Measurements from ENCODE around the gene CFAP97. TPM values are rescaled to one million over a fixed set of nuclear protein-coding genes. Genes with fewer than 3 reads are reported as not detected.

Gene CFAP97
- total RNA-seq, 5 donors from 2014 or later (not counting 1 experiment from before 2014, with no cell fraction given) = 29.8 to 35.3 (median 31.8) TPM

GRCh38 chr4:185218312-185218711, 14.5 kb upstream of the CFAP97 start:
- peaks cover 11% of the 10 kb centered on the region for H3K36me3 Mint-ChIP-seq
- POLR2A ChIA-PET = interaction anchor here in 1 of 2 donors (0.7 kb wide), 1 partner anchor 53 kb away, joined by 3 read pairs; no protein-coding TSS in a partner anchor

GRCh38 chr4:185217408-185217975, 13.7 kb upstream of the CFAP97 start:
- Histone ChIP-seq H3K9me3 (no peaks in the 10 kb centered on the region), H3K36me3 (ENCODE audit: control insufficient read depth in 2 of 2, extremely low read depth in 1 of 2, insufficient read depth in 1 of 2, low read length in 1 of 2) (no peaks in the 10 kb centered on the region), H3K27me3 (replicated peaks in 1 of 2; ENCODE audit: control insufficient read depth in 2 of 2, extremely low read depth in 1 of 2, insufficient read depth in 2 of 2, low read length in 1 of 2) (no peaks in the 10 kb centered on the region), H3K27ac (ENCODE audit: low read length) (no peak overlapping the region), H3K4me3 (ENCODE audit: control insufficient read depth in 1 of 2, extremely low read depth in 1 of 2, low read length in 1 of 2) (no peak overlapping the region), H3K4me1 (ENCODE audit: control insufficient read depth in 1 of 2, extremely low read depth in 1 of 2, insufficient read depth in 2 of 2, low read length in 2 of 2) (no peaks in the 10 kb centered on the region)
- Mint-ChIP-seq H3K4me3 (no peak overlapping the region), H3K27me3 (no peaks in the 10 kb centered on the region), H3K36me3 (peaks cover 9% of the 10 kb centered on the region), H3K4me1 (peaks cover 16 to 44% (median 44%) of the 10 kb centered on the region in 3 donors), H3K27ac (no peak overlapping the region), H3K9me3 (peaks cover 0 to 6% (median 0%) of the 10 kb centered on the region in 3 donors)
- ATAC-seq (replicated peaks in 1 of 4) = no peak
- ChIA-PET POLR2A (no interaction called here), CTCF (no interaction called here)
- DNase-seq = no peak
- no CpG with 5 or more reads among the region's 6 CpGs for WGBS (ENCODE audit: insufficient coverage)

More at GRCh38 chr4:185218312-185218711, 14.5 kb upstream of the CFAP97 start:
- no peak for DNase-seq
- peaks cover 0 to 6% (median 0%) of the 10 kb centered on the region in 3 donors for H3K9me3 Mint-ChIP-seq
- CTCF ChIA-PET = interaction anchor here (0.6 to 1.8 kb wide), 2 partner anchors 9 to 33 kb away, joined by 4 to 12 read pairs; partner anchors contain the start of gene SNX25 (in 1 of the 2)
- H3K27me3 ChIP-seq (replicated peaks in 1 of 2; ENCODE audit: control insufficient read depth in 2 of 2, extremely low read depth in 1 of 2, insufficient read depth in 2 of 2, low read length in 1 of 2) = no peaks in the 10 kb centered on the region
- peaks cover 17 to 40% (median 38%) of the 10 kb centered on the region in 3 donors for H3K4me1 Mint-ChIP-seq
- 93% methylated on average over 2 of the region's 2 CpGs for WGBS (ENCODE audit: insufficient coverage)
- no peaks in the 10 kb centered on the region for H3K36me3 ChIP-seq (ENCODE audit: control insufficient read depth in 2 of 2, extremely low read depth in 1 of 2, insufficient read depth in 1 of 2, low read length in 1 of 2)
- no peaks in the 10 kb centered on the region for H3K27me3 Mint-ChIP-seq
- no peak overlapping the region for H3K27ac Mint-ChIP-seq
- H3K27ac ChIP-seq (ENCODE audit: low read length) = no peak overlapping the region
- H3K4me3 ChIP-seq (ENCODE audit: control insufficient read depth in 1 of 2, extremely low read depth in 1 of 2, low read length in 1 of 2) = no peak overlapping the region
- no peaks in the 10 kb centered on the region for H3K4me1 ChIP-seq (ENCODE audit: control insufficient read depth in 1 of 2, extremely low read depth in 1 of 2, insufficient read depth in 2 of 2, low read length in 2 of 2)
- H3K4me3 Mint-ChIP-seq = no peak overlapping the region
- no peaks in the 10 kb centered on the region for H3K9me3 ChIP-seq
- ATAC-seq (replicated peaks in 1 of 4) = peak in 1 of 4 experiments; percentile 34

- DNase-seq = no peak
- Histone ChIP-seq H3K27ac (ENCODE audit: low read length) (no peak overlapping the region), H3K9me3 (no peaks in the 10 kb centered on the region), H3K4me1 (ENCODE audit: control insufficient read depth in 1 of 2, extremely low read depth in 1 of 2, insufficient read depth in 2 of 2, low read length in 2 of 2) (peaks cover 6 to 7% of the 10 kb centered on the region in 2 experiments), H3K36me3 (ENCODE audit: control insufficient read depth in 2 of 2, extremely low read depth in 1 of 2, insufficient read depth in 1 of 2, low read length in 1 of 2) (no peaks in the 10 kb centered on the region), H3K4me3 (ENCODE audit: control insufficient read depth in 1 of 2, extremely low read depth in 1 of 2, low read length in 1 of 2) (no peak overlapping the region), H3K27me3 (replicated peaks in 1 of 2; ENCODE audit: control insufficient read depth in 2 of 2, extremely low read depth in 1 of 2, insufficient read depth in 2 of 2, low read length in 1 of 2) (peaks cover 0 to 7% of the 10 kb centered on the region in 2 experiments)
- Mint-ChIP-seq H3K4me3 (no peak overlapping the region), H3K9me3 (no peaks in the 10 kb centered on the region), H3K36me3 (no peaks in the 10 kb centered on the region), H3K27me3 (no peaks in the 10 kb centered on the region), H3K4me1 (peaks cover 28 to 57% (median 50%) of the 10 kb centered on the region in 3 donors), H3K27ac (no peak overlapping the region)
- no peak for ATAC-seq (replicated peaks in 1 of 4)
- ChIA-PET CTCF (no interaction called here), POLR2A (no interaction called here)
- WGBS (ENCODE audit: insufficient coverage) = no CpG with 5 or more reads among the region's 2 CpGs
Observed at GRCh38 chr4:185215261-185215660, 11.5 kb upstream of the CFAP97 start.

GRCh38 chr4:185213877-185214276, 10.1 kb upstream of the CFAP97 start:
- Mint-ChIP-seq H3K27ac (no peak overlapping the region), H3K36me3 (no peaks in the 10 kb centered on the region), H3K27me3 (no peaks in the 10 kb centered on the region), H3K4me3 (no peak overlapping the region), H3K4me1 (peaks cover 26 to 52% (median 44%) of the 10 kb centered on the region in 3 donors), H3K9me3 (no peaks in the 10 kb centered on the region)
- Histone ChIP-seq H3K27ac (ENCODE audit: low read length) (no peak overlapping the region), H3K9me3 (no peaks in the 10 kb centered on the region), H3K36me3 (ENCODE audit: control insufficient read depth in 2 of 2, extremely low read depth in 1 of 2, insufficient read depth in 1 of 2, low read length in 1 of 2) (no peaks in the 10 kb centered on the region), H3K4me3 (ENCODE audit: control insufficient read depth in 1 of 2, extremely low read depth in 1 of 2, low read length in 1 of 2) (no peak overlapping the region), H3K4me1 (ENCODE audit: control insufficient read depth in 1 of 2, extremely low read depth in 1 of 2, insufficient read depth in 2 of 2, low read length in 2 of 2) (peaks cover 8 to 11% of the 10 kb centered on the region in 2 experiments), H3K27me3 (replicated peaks in 1 of 2; ENCODE audit: control insufficient read depth in 2 of 2, extremely low read depth in 1 of 2, insufficient read depth in 2 of 2, low read length in 1 of 2) (peaks cover 0 to 7% of the 10 kb centered on the region in 2 experiments)
- CTCF ChIA-PET = no interaction called here
- no CpG with 5 or more reads among the region's 4 CpGs for WGBS (ENCODE audit: insufficient coverage)
- DNase-seq (no peak), ATAC-seq (replicated peaks in 1 of 4) (no peak)
- POLR2A ChIA-PET = no interaction called here

- H3K27ac Mint-ChIP-seq = no peak overlapping the region
- whole genome bisulfite sequencing (ENCODE audit: insufficient coverage) = 100% methylated on average over 1 of the region's 4 CpGs
- no peaks in the 10 kb centered on the region for H3K9me3 Mint-ChIP-seq
- no peaks in the 10 kb centered on the region for H3K36me3 Mint-ChIP-seq
- H3K27me3 Mint-ChIP-seq = no peaks in the 10 kb centered on the region
- peaks cover 8 to 13% of the 10 kb centered on the region in 2 experiments for H3K4me1 ChIP-seq (ENCODE audit: control insufficient read depth in 1 of 2, extremely low read depth in 1 of 2, insufficient read depth in 2 of 2, low read length in 2 of 2)
- ATAC-seq (replicated peaks in 1 of 4) (no peak), DNase-seq (no peak)
- no peak overlapping the region for H3K4me3 ChIP-seq (ENCODE audit: control insufficient read depth in 1 of 2, extremely low read depth in 1 of 2, low read length in 1 of 2)
- H3K27me3 ChIP-seq (replicated peaks in 1 of 2; ENCODE audit: control insufficient read depth in 2 of 2, extremely low read depth in 1 of 2, insufficient read depth in 2 of 2, low read length in 1 of 2) = peaks cover 0 to 7% of the 10 kb centered on the region in 2 experiments
- CTCF ChIA-PET = interaction anchor here (0.6 to 1.2 kb wide), 4 partner anchors 29 to 45 kb away, joined by 3 to 4 read pairs (median 4); no protein-coding TSS in a partner anchor
- no peaks in the 10 kb centered on the region for H3K9me3 ChIP-seq
- no peaks in the 10 kb centered on the region for H3K36me3 ChIP-seq (ENCODE audit: control insufficient read depth in 2 of 2, extremely low read depth in 1 of 2, insufficient read depth in 1 of 2, low read length in 1 of 2)
- H3K4me1 Mint-ChIP-seq = peaks cover 28 to 51% (median 50%) of the 10 kb centered on the region in 3 donors
- no peak overlapping the region for H3K4me3 Mint-ChIP-seq
- POLR2A ChIA-PET = interaction anchor here in 1 of 2 donors (0.6 to 1.3 kb wide), 4 partner anchors 40 to 167 kb away, joined by 3 to 5 read pairs (median 4); no protein-coding TSS in a partner anchor
- no peak overlapping the region for H3K27ac ChIP-seq (ENCODE audit: low read length)
Observed at GRCh38 chr4:185212581-185212980, 8.8 kb upstream of the CFAP97 start.

- POLR2A ChIA-PET = interaction anchor here in 1 of 2 donors (1.0 to 1.3 kb wide), 2 partner anchors 52 to 54 kb away, joined by 3 to 5 read pairs; no protein-coding TSS in a partner anchor
- Mint-ChIP-seq H3K36me3 (no peaks in the 10 kb centered on the region), H3K4me1 (peaks cover 24 to 44% (median 44%) of the 10 kb centered on the region in 3 donors), H3K27me3 (no peaks in the 10 kb centered on the region), H3K9me3 (no peaks in the 10 kb centered on the region), H3K4me3 (peak overlapping the region; percentile 84 to 89 (median 85)), H3K27ac (no peak overlapping the region)
- CTCF ChIA-PET = interaction anchor here in 1 of 2 donors (0.6 kb wide), 1 partner anchor 71 kb away, joined by 5 read pairs; no protein-coding TSS in a partner anchor
- Histone ChIP-seq H3K27me3 (replicated peaks in 1 of 2; ENCODE audit: control insufficient read depth in 2 of 2, extremely low read depth in 1 of 2, insufficient read depth in 2 of 2, low read length in 1 of 2) (peaks cover 0 to 7% of the 10 kb centered on the region in 2 experiments), H3K27ac (ENCODE audit: low read length) (no peak overlapping the region), H3K9me3 (no peaks in the 10 kb centered on the region), H3K36me3 (ENCODE audit: control insufficient read depth in 2 of 2, extremely low read depth in 1 of 2, insufficient read depth in 1 of 2, low read length in 1 of 2) (no peaks in the 10 kb centered on the region), H3K4me1 (ENCODE audit: control insufficient read depth in 1 of 2, extremely low read depth in 1 of 2, insufficient read depth in 2 of 2, low read length in 2 of 2) (peaks cover 8 to 13% of the 10 kb centered on the region in 2 experiments), H3K4me3 (ENCODE audit: control insufficient read depth in 1 of 2, extremely low read depth in 1 of 2, low read length in 1 of 2) (no peak overlapping the region)
- DNase-seq (no peak), ATAC-seq (replicated peaks in 1 of 4) (no peak)
- 83% methylated on average over 1 of the region's 2 CpGs for WGBS (ENCODE audit: insufficient coverage)
Observed at GRCh38 chr4:185211641-185212040, 7.8 kb upstream of the CFAP97 start.
